CD4-positive, alpha-beta T cell treated with Interleukin-10 for 1 hour (primary cell): ENCODE measurements around the gene LACTBL1.

Source experiments
- DNase-seq: peaks from one replicate; pipeline ENCODE4 v3.0.0-alpha.2; 2020

Gene LACTBL1

GRCh38 chr1:22908880-22909426, 63.7 kb downstream of the LACTBL1 start:
- no peak for DNase-seq

GRCh38 chr1:22907528-22907927, 65.1 kb downstream of the LACTBL1 start:
- DNase-seq, result no peak

- DNase-seq, result no peak
Observed at GRCh38 chr1:22906968-22907367, 65.7 kb downstream of the LACTBL1 start.

GRCh38 chr1:22903113-22903512, 69.6 kb downstream of the LACTBL1 start:
- no peak for DNase-seq
